MM.1S (cell line): ENCODE results near the gene GPSM1.
"Not testable (repeated sequence)": the region's sequence is repeated elsewhere in the genome, so short reads cannot be mapped to it uniquely, and the experiment has no call there.

Source experiments
- EZH2 ChIP-seq: fragments of 300-600 bp; sonication (generic); optimal IDR thresholded peaks from 2 replicates; pipeline ENCODE3; 2017; ENCODE audit warnings: low read depth, mild to moderate bottlenecking, antibody characterized with exemption, low read length, mixed read lengths
- EZH2phosphoT487 ChIP-seq: fragments of 300-600 bp; sonication (generic); IDR thresholded peaks from 2 replicates; pipeline ENCODE4 v1.6.1; 2018; ENCODE audit warnings: antibody characterized with exemption, low read length
- TF ChIP-seq, protein P1 (sequence below): fragments of 300-600 bp; sonication (generic); IDR thresholded peaks from 2 replicates; pipeline ENCODE4 v1.5.1; 2016; ENCODE audit warnings: antibody characterized with exemption, low read length, mixed read lengths

DNA sequence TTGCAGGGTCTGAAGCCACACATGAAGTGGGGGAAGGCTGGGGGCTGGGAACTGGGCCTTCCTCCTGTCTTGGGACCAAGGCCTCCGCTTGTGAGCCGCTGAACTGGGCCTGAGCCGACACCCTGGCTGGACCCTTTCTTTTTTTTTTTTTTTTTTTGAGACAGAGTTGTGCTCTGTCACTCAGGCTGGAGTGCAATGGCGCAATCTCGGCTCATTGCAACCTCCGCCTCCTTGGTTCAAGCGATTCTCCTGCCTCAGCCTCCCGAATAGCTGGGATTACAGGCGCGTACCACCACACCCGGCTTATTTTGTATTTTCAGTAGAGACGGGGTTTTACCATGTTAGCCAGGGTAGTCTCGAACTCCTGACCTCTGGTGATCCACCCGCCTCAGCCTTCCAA is 8.1 kb upstream of the GPSM1 start:
- TF ChIP-seq, protein P1, sequence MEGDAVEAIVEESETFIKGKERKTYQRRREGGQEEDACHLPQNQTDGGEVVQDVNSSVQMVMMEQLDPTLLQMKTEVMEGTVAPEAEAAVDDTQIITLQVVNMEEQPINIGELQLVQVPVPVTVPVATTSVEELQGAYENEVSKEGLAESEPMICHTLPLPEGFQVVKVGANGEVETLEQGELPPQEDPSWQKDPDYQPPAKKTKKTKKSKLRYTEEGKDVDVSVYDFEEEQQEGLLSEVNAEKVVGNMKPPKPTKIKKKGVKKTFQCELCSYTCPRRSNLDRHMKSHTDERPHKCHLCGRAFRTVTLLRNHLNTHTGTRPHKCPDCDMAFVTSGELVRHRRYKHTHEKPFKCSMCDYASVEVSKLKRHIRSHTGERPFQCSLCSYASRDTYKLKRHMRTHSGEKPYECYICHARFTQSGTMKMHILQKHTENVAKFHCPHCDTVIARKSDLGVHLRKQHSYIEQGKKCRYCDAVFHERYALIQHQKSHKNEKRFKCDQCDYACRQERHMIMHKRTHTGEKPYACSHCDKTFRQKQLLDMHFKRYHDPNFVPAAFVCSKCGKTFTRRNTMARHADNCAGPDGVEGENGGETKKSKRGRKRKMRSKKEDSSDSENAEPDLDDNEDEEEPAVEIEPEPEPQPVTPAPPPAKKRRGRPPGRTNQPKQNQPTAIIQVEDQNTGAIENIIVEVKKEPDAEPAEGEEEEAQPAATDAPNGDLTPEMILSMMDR = not testable (repeated sequence)
- not testable (repeated sequence) for TF ChIP-seq EZH2phosphoT487, EZH2
